T1000 (cell line): ENCODE data around the gene BCL6.

Experiments used
- DNase-seq: peaks from one replicate; lab custom pipeline; 2025; ENCODE audit warnings: mixed read lengths; lab: John Stamatoyannopoulos, UW

Gene BCL6

DNA sequence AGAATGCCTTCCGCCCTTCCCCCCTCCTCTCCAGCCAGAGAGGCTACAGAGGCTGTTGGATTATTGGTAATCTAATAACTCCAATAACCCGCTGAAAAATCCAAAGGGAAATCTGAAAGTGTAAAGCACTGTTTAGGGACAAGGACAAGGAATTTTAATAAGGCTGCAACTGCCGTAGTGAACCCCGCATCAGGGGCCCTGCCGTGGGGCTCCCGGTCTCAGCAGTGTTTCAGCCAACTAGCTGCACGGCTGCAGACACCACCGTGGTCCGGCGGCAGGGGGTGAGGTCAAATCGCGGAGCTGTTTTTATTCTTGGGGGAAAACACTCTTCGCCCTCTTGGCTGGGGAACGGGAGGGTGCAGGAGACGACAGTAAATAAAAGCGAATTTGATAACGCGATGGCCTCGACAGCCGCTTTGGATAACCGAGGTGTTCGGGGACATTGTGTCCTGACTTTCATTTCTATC, 6.1 kb downstream of the BCL6 start:
- no peak for DNase-seq

- DNase-seq: peak; percentile 65
Observed at GRCh38 chr3:187738331-187739093, 6.8 kb downstream of the BCL6 start.

DNA sequence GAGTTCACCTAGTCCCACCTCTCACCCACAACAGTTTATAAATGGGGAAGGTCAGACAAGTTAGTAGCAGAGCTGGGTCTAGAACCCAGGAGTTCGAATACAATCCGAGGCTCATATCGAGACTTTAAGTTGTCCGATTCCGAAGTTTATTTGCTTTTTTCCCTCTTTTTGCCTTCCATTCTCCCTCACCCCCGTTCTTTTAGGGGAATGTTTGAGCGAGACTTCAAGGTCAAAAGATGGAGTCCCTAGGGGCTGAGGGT, 7.3 kb downstream of the BCL6 start:
- DNase-seq: no peak

DNA sequence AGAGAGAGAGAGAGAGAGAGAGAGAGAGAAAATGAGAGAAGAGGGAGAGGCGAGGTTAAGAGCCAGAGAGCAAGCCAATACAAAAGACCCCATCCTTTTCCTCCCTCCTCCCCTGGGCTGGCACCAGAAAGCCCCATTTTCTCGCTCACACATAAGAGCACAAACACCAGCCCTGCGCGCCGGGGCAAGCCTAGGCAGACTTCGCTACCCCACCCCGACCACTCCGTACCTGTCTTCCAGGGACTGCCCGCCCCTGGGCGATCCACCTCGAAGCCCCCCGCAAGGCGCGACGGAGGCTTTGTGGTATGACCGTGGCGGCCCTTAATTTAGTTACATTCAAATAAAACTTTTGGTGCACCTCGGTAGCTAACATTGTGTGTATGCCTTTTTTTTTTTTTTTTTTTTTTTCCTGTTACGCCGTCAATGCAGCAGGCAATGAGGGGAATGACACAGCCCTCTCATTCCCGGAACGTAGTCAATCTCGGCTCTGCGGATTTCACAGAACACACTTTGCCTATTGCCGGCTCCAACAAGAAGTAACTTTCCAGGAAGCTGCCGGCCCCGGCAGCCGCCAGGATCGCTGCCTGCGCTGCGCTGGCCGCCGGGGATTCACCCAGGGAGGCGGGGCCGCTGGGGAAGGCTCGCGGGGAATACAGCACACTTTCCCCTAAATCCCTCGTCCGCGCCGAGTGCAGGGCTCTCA, 7.7 kb downstream of the BCL6 start:
- DNase-seq: no peak

GRCh38 chr3:187737006-187737367, 8.3 kb downstream of the BCL6 start:
- DNase-seq: no peak

- DNase-seq: no peak
Observed at GRCh38 chr3:187736418-187736871, 8.8 kb downstream of the BCL6 start.

DNA sequence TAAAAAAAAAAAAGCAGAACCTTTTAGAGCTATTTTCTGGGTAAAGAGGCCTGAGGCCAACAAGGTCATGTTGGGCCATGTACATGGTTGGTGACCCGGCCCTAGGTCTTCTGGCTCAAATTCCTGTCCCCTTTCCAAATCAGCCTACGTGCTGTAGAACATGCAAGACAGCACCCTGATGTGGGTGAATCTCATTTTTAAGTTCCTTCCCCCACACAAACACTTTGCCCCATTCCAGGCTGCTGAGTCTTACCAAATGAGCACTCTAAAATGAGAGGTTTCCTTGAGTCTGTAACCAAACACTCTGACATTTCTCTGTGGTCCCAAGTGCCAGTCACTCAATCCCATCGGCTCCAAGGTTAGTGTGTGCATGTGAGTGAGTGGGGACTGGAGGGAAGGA, 9.4 kb downstream of the BCL6 start:
- no peak for DNase-seq

GRCh38 chr3:187735383-187735782, 9.9 kb downstream of the BCL6 start:
- DNase-seq: no peak

- no peak for DNase-seq
Observed at GRCh38 chr3:187734841-187735240, 10.4 kb downstream of the BCL6 start.

- DNase-seq: no peak
Observed at GRCh38 chr3:187733371-187733770, 11.9 kb downstream of the BCL6 start.

GRCh38 chr3:187729598-187729997, 15.7 kb downstream of the BCL6 start:
- no peak for DNase-seq

GRCh38 chr3:187728940-187729583, 16.2 kb downstream of the BCL6 start:
- DNase-seq: no peak

- no peak for DNase-seq
Observed at GRCh38 chr3:187728248-187728647, 17.0 kb downstream of the BCL6 start.

GRCh38 chr3:187726564-187726963, 18.7 kb downstream of the BCL6 start:
- no peak for DNase-seq

GRCh38 chr3:187725653-187726370, 19.5 kb downstream of the BCL6 start:
- no peak for DNase-seq

GRCh38 chr3:187725224-187725623, 20.0 kb downstream of the BCL6 start:
- no peak for DNase-seq

GRCh38 chr3:187722206-187722612, 23.1 kb downstream of the BCL6 start:
- no peak for DNase-seq

GRCh38 chr3:187721055-187721454, 24.2 kb downstream of the BCL6 start:
- no peak for DNase-seq

- no peak for DNase-seq
Observed at GRCh38 chr3:187720337-187720670, 25.0 kb downstream of the BCL6 start.

- DNase-seq: no peak
Observed at GRCh38 chr3:187719628-187720336, 25.5 kb downstream of the BCL6 start.

DNA sequence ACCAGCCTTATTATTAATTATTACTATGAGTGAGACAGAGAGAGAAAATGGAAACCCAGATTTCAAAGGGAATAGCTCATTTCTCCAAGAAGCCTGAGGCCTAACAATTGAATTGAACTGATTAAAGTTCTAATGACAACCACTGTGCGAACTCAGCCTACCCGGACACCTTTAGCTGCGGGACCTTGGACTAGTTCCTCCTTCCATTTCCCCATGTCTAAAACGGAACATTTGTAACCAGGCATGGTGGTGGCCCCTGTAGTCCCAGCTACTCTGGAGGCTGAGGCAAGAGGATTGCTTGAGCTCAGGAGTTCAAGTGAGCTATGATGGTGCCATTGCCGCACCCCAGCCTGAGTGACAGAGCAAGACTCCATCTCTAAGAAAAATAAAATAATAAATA, 26.5 kb downstream of the BCL6 start:
- DNase-seq: no peak

- no peak for DNase-seq
Observed at GRCh38 chr3:187717572-187717971, 27.7 kb downstream of the BCL6 start.
